GM12878 (cell line): ENCODE data around the gene PUDP. TPM values are rescaled to one million over a fixed set of nuclear protein-coding genes. Genes with fewer than 3 reads are reported as not detected.

ENCODE experiments used
- BHLHE40 ChIP-seq, 2 experiments: fragments of 450-650 bp in 1 of 2; IDR thresholded peaks; 2 replicates each; pipeline ENCODE4 v1.6.1; 2011 to 2017; ENCODE audit warnings: low read depth in 2 of 2, borderline replicate concordance in 1 of 2, improper control_type of control experiment in 1 of 2, low read length in 1 of 2, mild to moderate bottlenecking in 1 of 2
- CHD4 ChIP-seq: fragments of 200-600 bp; sonication (generic); IDR thresholded peaks from 2 replicates; pipeline ENCODE4 v1.6.1; 2016; ENCODE audit warnings: mild to moderate bottlenecking
- CUX1 ChIP-seq: IDR thresholded peaks from 2 replicates; pipeline ENCODE4 v1.6.1; 2012; ENCODE audit warnings: improper control_type of control experiment, low read depth, low read length; ENCODE audit not compliant: insufficient replicate concordance
- E4F1 ChIP-seq: fragments of 450-650 bp; IDR thresholded peaks from 2 replicates; pipeline ENCODE4 v1.6.1; 2018; ENCODE audit warnings: borderline replicate concordance, mild to moderate bottlenecking; ENCODE audit not compliant: partially characterized antibody
- LARP7 ChIP-seq: fragments of 450-650 bp; IDR thresholded peaks from 2 replicates; pipeline ENCODE4 v1.6.1; 2017; ENCODE audit warnings: mild to moderate bottlenecking
- MYB ChIP-seq: fragments of 150-350 bp; IDR thresholded peaks from 2 replicates; pipeline ENCODE4 v1.6.1; 2014; ENCODE audit warnings: mild to moderate bottlenecking, low read depth, low read length, borderline replicate concordance
- NKRF ChIP-seq: fragments of 450-650 bp; conservative IDR thresholded peaks from 2 replicates; pipeline ENCODE4 v1.6.1; 2017; ENCODE audit warnings: mild to moderate bottlenecking, moderate library complexity
- PAX8 ChIP-seq: fragments of 450-650 bp; IDR thresholded peaks from 2 replicates; pipeline ENCODE4 v1.6.1; 2017; ENCODE audit warnings: mild to moderate bottlenecking, moderate library complexity
- PBX3 ChIP-seq: IDR thresholded peaks from 2 replicates; pipeline ENCODE4 v1.6.1; 2011; ENCODE audit warnings: mild to moderate bottlenecking, low read depth, low read length, moderate library complexity; ENCODE audit not compliant: insufficient replicate concordance
- SREBF1 ChIP-seq: IDR thresholded peaks from 2 replicates; pipeline ENCODE4 v1.6.1; 2012; ENCODE audit warnings: mild to moderate bottlenecking, low read length
- SREBF2 ChIP-seq: IDR thresholded peaks from 2 replicates; pipeline ENCODE4 v1.6.1; 2012; ENCODE audit warnings: mild to moderate bottlenecking, low read length
- TCF12 ChIP-seq: IDR thresholded peaks from 2 replicates; pipeline ENCODE4 v1.6.1; 2011; ENCODE audit warnings: low read depth, mild to moderate bottlenecking, low read length
- YBX1 ChIP-seq: fragments of 450-650 bp; IDR thresholded peaks from 2 replicates; pipeline ENCODE4 v1.6.1; 2016; ENCODE audit warnings: antibody characterized with exemption
- ZNF622 ChIP-seq: fragments of 450-650 bp; IDR thresholded peaks from 2 replicates; pipeline ENCODE4 v1.6.1; 2017; ENCODE audit warnings: mild to moderate bottlenecking, inconsistent platforms
- polyA plus RNA-seq, 11 experiments: library from polyadenylated mRNA; depleted of rRNA in 4 of 11; unstranded in 6 of 11; stranded (reverse) in 5 of 11; fragments of >200 nt; fragmentation: Nextera tagmentation in 4 of 11; fragmentation: Illumina TruSeq in 1 of 11; extraction: Ambion mirVana in 4 of 11; extraction: Trizol in 1 of 11; gene quantifications; 1 replicate in 1 of 11; 2 replicates in 10 of 11; pipeline versions ENCODE4 v1.2.1 to v1.2.3, GENCODE V29; 2011 to 2016; ENCODE audit warnings: inconsistent platforms in 2 of 11, missing spikeins in 2 of 11, low read depth in 1 of 11
- total RNA-seq, 4 experiments: library from RNA; depleted of rRNA in 3 of 4; stranded (reverse); fragments of >200 nt in 3 of 4; fragmentation: Illumina TruSeq in 1 of 4; extraction: Trizol in 1 of 4; gene quantifications; 2 replicates each; pipeline versions ENCODE4 v1.2.1 to v1.2.3, GENCODE V29; 2013 to 2021
- TF ChIP-seq, protein P1 (sequence below): fragments of 450-650 bp; IDR thresholded peaks from 2 replicates; pipeline ENCODE4 v1.6.1; 2017; ENCODE audit warnings: borderline replicate concordance
- TF ChIP-seq, protein P2 (sequence below): IDR thresholded peaks from 2 replicates; pipeline ENCODE4 v1.6.1; 2011; ENCODE audit warnings: borderline replicate concordance, low read depth, mild to moderate bottlenecking, moderate library complexity, mixed read lengths, low read length; ENCODE audit not compliant: insufficient read depth; ENCODE audit errors: extremely low read length

Gene PUDP
- total and polyA plus RNA-seq, 10 of the 15 experiments (the other 5 are each of a cell fraction or from before 2014, with no cell fraction given), result 30.8 to 83.5 (median 61.7) TPM

- TF ChIP-seq CUX1, result no peak
- no peak for TF ChIP-seq NKRF
- no peak for TF ChIP-seq PBX3
- TF ChIP-seq PAX8, result no peak
- no peak for TF ChIP-seq CHD4
- TF ChIP-seq YBX1, result no peak
- TF ChIP-seq, protein P1, sequence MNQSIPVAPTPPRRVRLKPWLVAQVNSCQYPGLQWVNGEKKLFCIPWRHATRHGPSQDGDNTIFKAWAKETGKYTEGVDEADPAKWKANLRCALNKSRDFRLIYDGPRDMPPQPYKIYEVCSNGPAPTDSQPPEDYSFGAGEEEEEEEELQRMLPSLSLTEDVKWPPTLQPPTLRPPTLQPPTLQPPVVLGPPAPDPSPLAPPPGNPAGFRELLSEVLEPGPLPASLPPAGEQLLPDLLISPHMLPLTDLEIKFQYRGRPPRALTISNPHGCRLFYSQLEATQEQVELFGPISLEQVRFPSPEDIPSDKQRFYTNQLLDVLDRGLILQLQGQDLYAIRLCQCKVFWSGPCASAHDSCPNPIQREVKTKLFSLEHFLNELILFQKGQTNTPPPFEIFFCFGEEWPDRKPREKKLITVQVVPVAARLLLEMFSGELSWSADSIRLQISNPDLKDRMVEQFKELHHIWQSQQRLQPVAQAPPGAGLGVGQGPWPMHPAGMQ, result no peak
- TF ChIP-seq MYB, result no peak
- no peak for TF ChIP-seq ZNF622
- no peak for TF ChIP-seq SREBF2
- TF ChIP-seq BHLHE40 (IDR thresholded peaks at IDR 0.05; ENCODE audit: borderline replicate concordance in 1 of 2, low read depth in 2 of 2, low read length in 1 of 2), result peak; percentile 90 to 94
- TF ChIP-seq LARP7, result no peak
- TF ChIP-seq, protein P2, sequence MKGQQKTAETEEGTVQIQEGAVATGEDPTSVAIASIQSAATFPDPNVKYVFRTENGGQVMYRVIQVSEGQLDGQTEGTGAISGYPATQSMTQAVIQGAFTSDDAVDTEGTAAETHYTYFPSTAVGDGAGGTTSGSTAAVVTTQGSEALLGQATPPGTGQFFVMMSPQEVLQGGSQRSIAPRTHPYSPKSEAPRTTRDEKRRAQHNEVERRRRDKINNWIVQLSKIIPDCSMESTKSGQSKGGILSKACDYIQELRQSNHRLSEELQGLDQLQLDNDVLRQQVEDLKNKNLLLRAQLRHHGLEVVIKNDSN, result no peak
- TF ChIP-seq TCF12, result 0 out of 2 replicates have a peak, but pooled peaks have one; percentile 19
- TF ChIP-seq SREBF1, result no peak
- TF ChIP-seq E4F1, result no peak
Observed at GRCh38 chrX:7059214-7059838, 88.6 kb downstream of the PUDP start (continued).
